ENCODE data around the gene UBR3. TPM values are rescaled to one million over a fixed set of nuclear protein-coding genes. Genes with fewer than 3 reads are reported as not detected.
"Not testable (repeated sequence)": the region's sequence is repeated elsewhere in the genome, so short reads cannot be mapped to it uniquely, and the experiment has no call there.

UBR3 gene
- total and polyA plus RNA-seq, 10 donors, result 7.2 to 119 (median 54.3) TPM

DNA sequence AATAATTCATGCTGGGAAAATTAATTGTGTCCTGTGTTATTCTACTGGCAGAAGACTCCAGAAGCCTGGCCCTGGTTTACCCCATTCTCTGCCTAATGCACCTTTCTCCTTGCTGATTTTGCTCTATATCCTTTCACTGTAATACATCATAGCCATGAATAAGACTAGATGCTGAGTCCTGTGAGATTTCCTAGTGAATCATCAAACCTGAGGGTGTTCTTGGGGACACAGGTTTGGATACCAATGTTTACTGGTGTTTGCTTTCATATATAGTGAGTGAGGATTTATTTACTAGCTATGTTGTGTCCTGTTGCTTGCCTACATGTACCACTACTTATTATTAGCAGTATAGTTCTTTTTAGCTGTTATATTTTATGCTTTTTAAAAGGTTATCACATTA is 9.0 kb upstream of the UBR3 start:
- Histone ChIP-seq H3K27ac (no peak overlapping the region), H3K27me3 (replicated peaks in 1 of 7) (no peaks in the 10 kb centered on the region), H3K36me3 (peaks cover 0 to 85% (median 37%) of the 10 kb centered on the region in 6 donors), H3K4me1 (peaks cover 8 to 28% (median 13%) of the 10 kb centered on the region in 6 donors), H3K4me3 (no peak overlapping the region), H3K9me3 (peaks cover 0 to 12% (median 6%) of the 10 kb centered on the region in 8 donors)
- intact Hi-C loops (cut with DNase I; ENCODE audit: low total_unique reads), result no loop called here
- TF ChIP-seq, protein P1, sequence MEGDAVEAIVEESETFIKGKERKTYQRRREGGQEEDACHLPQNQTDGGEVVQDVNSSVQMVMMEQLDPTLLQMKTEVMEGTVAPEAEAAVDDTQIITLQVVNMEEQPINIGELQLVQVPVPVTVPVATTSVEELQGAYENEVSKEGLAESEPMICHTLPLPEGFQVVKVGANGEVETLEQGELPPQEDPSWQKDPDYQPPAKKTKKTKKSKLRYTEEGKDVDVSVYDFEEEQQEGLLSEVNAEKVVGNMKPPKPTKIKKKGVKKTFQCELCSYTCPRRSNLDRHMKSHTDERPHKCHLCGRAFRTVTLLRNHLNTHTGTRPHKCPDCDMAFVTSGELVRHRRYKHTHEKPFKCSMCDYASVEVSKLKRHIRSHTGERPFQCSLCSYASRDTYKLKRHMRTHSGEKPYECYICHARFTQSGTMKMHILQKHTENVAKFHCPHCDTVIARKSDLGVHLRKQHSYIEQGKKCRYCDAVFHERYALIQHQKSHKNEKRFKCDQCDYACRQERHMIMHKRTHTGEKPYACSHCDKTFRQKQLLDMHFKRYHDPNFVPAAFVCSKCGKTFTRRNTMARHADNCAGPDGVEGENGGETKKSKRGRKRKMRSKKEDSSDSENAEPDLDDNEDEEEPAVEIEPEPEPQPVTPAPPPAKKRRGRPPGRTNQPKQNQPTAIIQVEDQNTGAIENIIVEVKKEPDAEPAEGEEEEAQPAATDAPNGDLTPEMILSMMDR (IDR thresholded peaks at IDR 0.05 in 8 of 11, conservative IDR thresholded peaks at IDR 0.05 in 3 of 11), result no peak
- TF ChIP-seq POLR2A (IDR thresholded peaks at IDR 0.05) (no peak), POLR2AphosphoS5 (IDR thresholded peaks at IDR 0.05) (no peak)
- no peak for DNase-seq

DNA sequence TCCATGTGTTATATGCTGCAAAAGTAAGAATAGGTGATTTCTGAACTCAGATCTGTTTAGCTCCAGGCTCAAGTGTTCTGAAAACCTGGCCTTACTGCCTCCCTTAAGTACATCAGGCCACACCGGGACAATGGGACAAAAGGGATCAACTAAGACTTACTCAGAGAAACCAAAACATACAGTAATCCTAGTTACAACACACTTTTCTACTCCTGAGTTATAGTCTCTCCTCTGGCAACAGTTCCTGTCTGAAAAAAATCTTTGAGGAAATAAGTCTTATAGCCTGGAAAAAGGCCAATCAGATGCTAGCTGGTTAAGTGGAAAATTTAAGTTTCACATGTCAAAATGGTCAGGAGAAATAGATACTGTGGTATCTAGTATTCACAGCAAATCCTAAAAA is 8.1 kb upstream of the UBR3 start:
- no peak for DNase-seq
- no peak overlapping the region for H3K4me3 ChIP-seq
- peaks cover 16 to 37% (median 22%) of the 10 kb centered on the region in 6 donors for H3K4me1 ChIP-seq
- WGBS, 5 donors, result 79 to 97% (median 92%) methylated on average over 1 of the region's 1 CpG
- intact Hi-C loops (cut with DNase I; ENCODE audit: low total_unique reads), result no loop called here
- no peak overlapping the region for H3K27ac ChIP-seq
- peaks cover 0 to 12% (median 6%) of the 10 kb centered on the region in 8 donors for H3K9me3 ChIP-seq
- TF ChIP-seq, protein P1 (IDR thresholded peaks at IDR 0.05 in 8 of 11, conservative IDR thresholded peaks at IDR 0.05 in 3 of 11), result no peak
- no peak for TF ChIP-seq POLR2AphosphoS5 (IDR thresholded peaks at IDR 0.05)
- H3K27me3 ChIP-seq (replicated peaks in 1 of 7), result no peaks in the 10 kb centered on the region
- peaks cover 0 to 77% (median 32%) of the 10 kb centered on the region in 6 donors for H3K36me3 ChIP-seq

DNA sequence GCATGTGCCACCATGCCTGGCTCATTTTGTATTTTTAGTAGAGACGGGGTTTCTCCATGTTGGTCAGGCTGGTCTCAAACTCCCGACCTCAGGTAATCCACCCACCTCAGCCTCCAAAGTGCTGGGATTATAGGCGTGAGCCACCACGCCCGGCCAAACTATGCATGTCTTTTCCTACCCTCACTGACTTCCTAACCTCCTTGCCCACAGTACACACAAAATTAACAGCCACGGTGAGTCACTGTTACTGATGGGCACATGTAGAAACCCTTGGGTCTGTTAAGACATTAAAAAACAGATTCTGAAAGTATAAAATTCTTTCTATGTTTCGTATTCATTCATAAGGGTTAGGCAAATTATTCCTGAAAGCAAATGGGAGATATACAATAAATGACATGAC is 7.2 kb upstream of the UBR3 start:
- intact Hi-C loops (cut with DNase I; ENCODE audit: low total_unique reads), result loop anchor here (10.0 kb wide), 1 partner anchor 95 kb away; no protein-coding TSS in a partner anchor
- 84 to 91% (median 88%) methylated on average over 7 of the region's 7 CpGs for WGBS, 5 donors
- not testable (repeated sequence) for H3K27ac ChIP-seq; H3K27me3 ChIP-seq (replicated peaks in 1 of 7); DNase-seq; H3K4me3 ChIP-seq
- Histone ChIP-seq H3K4me1 (peaks cover 18 to 47% (median 28%) of the 10 kb centered on the region in 6 donors), H3K9me3 (peaks cover 0 to 12% (median 6%) of the 10 kb centered on the region in 8 donors), H3K36me3 (peaks cover 0 to 67% (median 25%) of the 10 kb centered on the region in 6 donors)

DNA sequence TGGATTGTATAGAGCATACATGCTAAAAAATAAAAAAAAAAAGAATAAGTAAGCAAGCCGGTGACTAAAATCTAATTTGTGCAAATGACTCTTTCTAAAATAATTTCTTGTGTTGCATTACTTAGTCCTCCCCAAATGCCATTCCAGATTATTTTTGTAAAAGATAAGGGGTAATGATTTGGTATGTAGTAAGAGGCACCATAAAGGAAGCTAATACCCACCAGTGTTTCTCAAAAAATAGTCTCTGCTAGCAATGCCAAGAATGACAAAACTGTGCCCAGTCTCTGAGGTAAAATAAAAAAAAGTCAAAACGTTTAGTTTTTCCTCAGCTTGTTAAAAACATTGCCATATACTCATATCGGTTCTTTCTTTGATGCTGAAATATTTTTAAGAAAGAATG is 5.2 kb upstream of the UBR3 start:
- intact Hi-C loops (cut with DNase I; ENCODE audit: low total_unique reads), result loop anchor here (10.0 kb wide), 1 partner anchor 93 kb away; no protein-coding TSS in a partner anchor
- no peaks in the 10 kb centered on the region for H3K27me3 ChIP-seq (replicated peaks in 1 of 7)
- no peak for DNase-seq
- H3K27ac ChIP-seq, result no peak overlapping the region
- H3K4me1 ChIP-seq, result peaks cover 21 to 56% (median 35%) of the 10 kb centered on the region in 6 donors
- TF ChIP-seq, protein P1 (IDR thresholded peaks at IDR 0.05 in 8 of 11, conservative IDR thresholded peaks at IDR 0.05 in 3 of 11), result no peak
- no peak for TF ChIP-seq POLR2AphosphoS5 (IDR thresholded peaks at IDR 0.05)
- TF ChIP-seq POLR2A (IDR thresholded peaks at IDR 0.05), result no peak
- WGBS, 5 donors, result 77 to 85% (median 80%) methylated on average over 3 of the region's 3 CpGs
- H3K4me3 ChIP-seq, result no peak overlapping the region
- peaks cover 0 to 7% (median 5%) of the 10 kb centered on the region in 8 donors for H3K9me3 ChIP-seq
- H3K36me3 ChIP-seq, result peaks cover 0 to 47% (median 16%) of the 10 kb centered on the region in 6 donors
